Fibroblast of lung (primary cell): ENCODE data around the gene ROBO1.

ENCODE experiments used
- CTCF ChIP-seq, 2 donors: IDR thresholded peaks in 1 of 2; conservative IDR thresholded peaks in 1 of 2; 1 replicate in 1 of 2; 2 replicates in 1 of 2; pipeline ENCODE4 v1.5.1; 2011 to 2012; ENCODE audit warnings: low read length in 2 of 2, control low read depth in 1 of 2, inconsistent platforms in 1 of 2, low read depth in 1 of 2, mild to moderate bottlenecking in 1 of 2
- EZH2 ChIP-seq: IDR thresholded peaks from 2 replicates; pipeline ENCODE4 v1.5.1; 2012; ENCODE audit warnings: low read length, control low read depth, mild to moderate bottlenecking; ENCODE audit errors: missing control alignments

DNA sequence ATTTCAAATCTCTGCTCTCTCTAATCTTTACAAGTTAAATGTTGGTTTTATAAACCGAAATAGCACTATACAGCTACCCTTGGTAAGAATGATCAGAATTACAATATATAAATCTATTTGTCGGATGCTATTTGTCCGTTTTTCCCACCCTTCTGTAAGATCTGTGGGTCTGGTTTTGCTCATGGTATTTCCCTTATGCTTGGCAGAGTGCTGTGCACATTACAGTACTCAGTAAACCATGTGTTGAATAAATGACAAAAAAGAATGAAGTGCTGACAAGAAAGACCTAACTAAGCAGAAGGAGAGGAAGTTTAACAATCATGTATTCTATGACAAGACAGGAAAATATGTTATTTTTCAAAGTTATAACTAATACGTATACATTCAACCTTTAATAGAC, 827.2 kb downstream of the ROBO1 start:
- TF ChIP-seq CTCF (conservative IDR thresholded peaks at IDR 0.05 in 1 of 2, IDR thresholded peaks at IDR 0.05 in 1 of 2; ENCODE audit: low read depth in 1 of 2, low read length in 2 of 2) (no peak), EZH2 (no peak)
